RWPE2 (cell line): ENCODE measurements around the gene CLASP1.
A peak's percentile ranks its signal among the peaks of the same experiment; 100 is the strongest.

ENCODE experiments used
- ATAC-seq: fragments of 200-7000 bp; cut with Tn5 transposase; 3 replicates; pipeline ENCODE4 v1.9.1; 2021; ENCODE audit warnings: low read depth
- DNase-seq: peaks from one replicate; pipeline ENCODE4 v3.0.0-alpha.2; 2020; ENCODE audit warnings: low spot score
- H3K27ac ChIP-seq: fragments of 450-650 bp; 2 replicates; pipeline ENCODE4 v1.5.1; 2017; ENCODE audit warnings: mild to moderate bottlenecking; ENCODE audit not compliant: poor library complexity, severe bottlenecking
- H3K27me3 ChIP-seq: fragments of 250-450 bp; sonication (Bioruptor Pico); 2 replicates; pipeline ENCODE4 v1.5.1; 2021; ENCODE audit warnings: mild to moderate bottlenecking, moderate library complexity; ENCODE audit not compliant: insufficient read depth, poor library complexity, severe bottlenecking
- H3K36me3 ChIP-seq: fragments of 250-450 bp; sonication (Bioruptor Pico); 2 replicates; pipeline ENCODE4 v1.5.1; 2020; ENCODE audit warnings: low read depth, mild to moderate bottlenecking, moderate library complexity
- H3K4me1 ChIP-seq: fragments of 250-450 bp; sonication (Bioruptor Pico); 2 replicates; pipeline ENCODE4 v1.5.1; 2021; ENCODE audit warnings: mild to moderate bottlenecking, moderate library complexity; ENCODE audit not compliant: insufficient read depth, poor library complexity, severe bottlenecking
- H3K4me3 ChIP-seq: fragments of 250-450 bp; sonication (Bioruptor Pico); 2 replicates; pipeline ENCODE4 v1.5.1; 2021; ENCODE audit warnings: mild to moderate bottlenecking, moderate library complexity; ENCODE audit not compliant: severe bottlenecking
- H3K9me3 ChIP-seq: fragments of 250-450 bp; sonication (Bioruptor Pico); 2 replicates; pipeline ENCODE4 v1.5.1; 2021; ENCODE audit warnings: mild to moderate bottlenecking, moderate library complexity; ENCODE audit not compliant: severe bottlenecking
- TF ChIP-seq, protein P1 (sequence below): fragments of 450-650 bp; IDR thresholded peaks from one replicate; pipeline ENCODE4 v1.5.1; 2017; ENCODE audit warnings: mild to moderate bottlenecking, moderate library complexity; ENCODE audit not compliant: poor library complexity, severe bottlenecking

Gene CLASP1

GRCh38 chr2:121338281-121338680 is 311.0 kb downstream of the CLASP1 start:
- Histone ChIP-seq H3K4me1 (peaks cover 4% of the 10 kb centered on the region), H3K27ac (no peak overlapping the region), H3K9me3 (no peaks in the 10 kb centered on the region), H3K27me3 (no peaks in the 10 kb centered on the region), H3K36me3 (peaks cover 49% of the 10 kb centered on the region), H3K4me3 (no peak overlapping the region)
- DNase-seq (no peak), ATAC-seq (no peak)
- TF ChIP-seq, protein P1, sequence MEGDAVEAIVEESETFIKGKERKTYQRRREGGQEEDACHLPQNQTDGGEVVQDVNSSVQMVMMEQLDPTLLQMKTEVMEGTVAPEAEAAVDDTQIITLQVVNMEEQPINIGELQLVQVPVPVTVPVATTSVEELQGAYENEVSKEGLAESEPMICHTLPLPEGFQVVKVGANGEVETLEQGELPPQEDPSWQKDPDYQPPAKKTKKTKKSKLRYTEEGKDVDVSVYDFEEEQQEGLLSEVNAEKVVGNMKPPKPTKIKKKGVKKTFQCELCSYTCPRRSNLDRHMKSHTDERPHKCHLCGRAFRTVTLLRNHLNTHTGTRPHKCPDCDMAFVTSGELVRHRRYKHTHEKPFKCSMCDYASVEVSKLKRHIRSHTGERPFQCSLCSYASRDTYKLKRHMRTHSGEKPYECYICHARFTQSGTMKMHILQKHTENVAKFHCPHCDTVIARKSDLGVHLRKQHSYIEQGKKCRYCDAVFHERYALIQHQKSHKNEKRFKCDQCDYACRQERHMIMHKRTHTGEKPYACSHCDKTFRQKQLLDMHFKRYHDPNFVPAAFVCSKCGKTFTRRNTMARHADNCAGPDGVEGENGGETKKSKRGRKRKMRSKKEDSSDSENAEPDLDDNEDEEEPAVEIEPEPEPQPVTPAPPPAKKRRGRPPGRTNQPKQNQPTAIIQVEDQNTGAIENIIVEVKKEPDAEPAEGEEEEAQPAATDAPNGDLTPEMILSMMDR: no peak

DNA sequence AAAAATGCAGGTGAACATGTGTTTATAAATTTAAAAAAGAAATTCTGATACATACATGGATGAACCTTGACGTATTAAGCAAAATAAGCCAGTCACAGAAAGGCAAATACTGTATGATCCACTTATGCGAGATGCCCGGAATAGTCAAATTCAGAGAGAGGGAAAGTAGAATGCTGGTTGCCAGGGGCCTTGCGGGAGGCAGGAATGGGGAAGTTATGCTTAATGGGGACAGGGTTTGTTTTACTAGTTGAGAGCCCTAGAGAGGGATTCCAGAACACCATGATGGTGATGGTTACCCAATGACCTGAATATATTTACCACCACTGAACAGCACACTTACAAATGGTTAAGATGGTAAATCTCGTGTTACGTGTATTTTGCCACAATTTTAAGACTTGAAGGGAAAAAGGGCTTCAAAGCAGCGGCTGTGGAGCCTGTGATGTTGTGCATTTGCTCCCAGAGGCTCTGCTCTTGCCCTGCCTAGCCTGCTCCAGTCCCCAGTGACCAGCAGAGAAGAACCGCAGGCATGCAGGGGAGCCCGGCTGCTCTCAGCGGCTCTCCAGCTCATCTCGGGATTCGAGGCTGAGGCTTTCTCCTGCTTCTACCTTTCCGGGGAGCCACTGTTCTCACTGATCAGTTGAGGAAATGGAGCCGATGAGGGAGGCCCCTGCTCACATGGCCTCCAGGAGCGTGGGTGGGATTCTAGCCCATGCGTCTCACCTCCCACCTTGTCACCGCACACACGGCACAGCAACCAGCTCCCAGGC is 312.6 kb downstream of the CLASP1 start:
- no peaks in the 10 kb centered on the region for H3K4me1 ChIP-seq
- ATAC-seq (no peak), DNase-seq (no peak)
- H3K4me3 ChIP-seq: no peak overlapping the region
- H3K36me3 ChIP-seq: peaks cover 33% of the 10 kb centered on the region
- H3K27me3 ChIP-seq: no peaks in the 10 kb centered on the region
- H3K27ac ChIP-seq: no peak overlapping the region
- TF ChIP-seq, protein P1: no peak
- no peaks in the 10 kb centered on the region for H3K9me3 ChIP-seq

DNA sequence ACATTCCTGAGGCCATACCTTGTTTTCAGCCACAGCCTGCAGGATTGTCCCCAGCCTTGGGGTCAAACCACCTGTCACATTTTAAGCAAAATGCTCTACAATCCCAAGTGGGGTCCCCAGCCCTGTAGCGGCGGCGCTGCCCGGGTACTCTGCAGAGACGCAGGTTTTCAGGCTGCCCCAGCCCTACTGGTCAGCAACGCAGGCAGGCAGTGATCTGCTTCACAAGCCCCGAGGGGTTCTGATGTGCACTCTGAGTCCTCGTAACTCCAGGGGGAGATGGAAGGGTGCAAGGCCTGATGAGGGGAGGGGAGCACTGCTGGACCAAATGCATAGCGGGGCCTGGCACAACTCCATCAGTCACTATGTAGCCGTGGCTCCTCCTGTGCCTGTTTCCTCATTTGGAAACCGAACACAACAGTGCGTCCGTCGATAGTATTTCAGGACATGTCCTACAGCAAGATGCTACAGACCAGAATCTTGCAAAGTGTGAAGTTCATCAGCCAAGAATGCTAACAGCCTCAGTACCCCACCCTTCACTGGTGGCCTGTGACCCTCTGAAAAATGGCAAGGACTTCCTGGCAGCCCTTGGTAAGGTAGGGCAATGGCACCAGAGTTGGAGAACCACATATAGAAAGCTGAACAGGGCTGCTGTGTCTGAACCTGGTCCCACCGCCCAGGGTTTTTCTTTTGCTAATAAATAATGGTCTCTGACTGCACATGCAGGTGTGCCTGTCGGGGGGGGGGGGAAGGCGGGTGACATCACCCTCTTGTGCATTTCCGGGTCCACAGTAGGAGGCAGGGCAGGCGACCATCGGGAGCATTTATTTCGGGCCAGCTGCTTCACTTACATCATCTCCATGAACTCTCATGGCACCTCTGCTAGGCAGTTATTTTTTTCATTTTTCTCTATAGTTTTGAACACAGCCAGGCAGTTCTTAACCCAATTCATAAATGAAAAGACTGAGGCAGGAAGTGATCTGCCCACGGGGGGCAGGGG is 313.7 kb downstream of the CLASP1 start:
- DNase-seq (no peak), ATAC-seq (peak; percentile 24; the same call in 1 of the 3 replicates)
- no peak overlapping the region for H3K27ac ChIP-seq
- no peaks in the 10 kb centered on the region for H3K4me1 ChIP-seq
- peaks cover 22% of the 10 kb centered on the region for H3K36me3 ChIP-seq
- H3K4me3 ChIP-seq: no peak overlapping the region
- TF ChIP-seq, protein P1: no peak
- H3K9me3 ChIP-seq: no peaks in the 10 kb centered on the region
- no peaks in the 10 kb centered on the region for H3K27me3 ChIP-seq

- Histone ChIP-seq H3K4me1 (no peaks in the 10 kb centered on the region), H3K27ac (no peak overlapping the region), H3K36me3 (peaks cover 13% of the 10 kb centered on the region), H3K4me3 (no peak overlapping the region), H3K9me3 (no peaks in the 10 kb centered on the region), H3K27me3 (no peaks in the 10 kb centered on the region)
- TF ChIP-seq, protein P1: no peak
- ATAC-seq (no peak; the same call in 2 of the 3 replicates), DNase-seq (no peak)
Observed at GRCh38 chr2:121334581-121335293, 314.5 kb downstream of the CLASP1 start.
